NCI-H2171 (cell line): Measurements from ENCODE around the gene AKT2.
A peak's percentile ranks its signal among the peaks of the same experiment; 100 is the strongest.

Source experiments
- DNase-seq: peaks from one replicate; lab custom pipeline; 2025; lab: John Stamatoyannopoulos, UW

Gene AKT2

GRCh38 chr19:40273469-40274360 is 11.4 kb downstream of the AKT2 start:
- DNase-seq = peak; percentile 43

- DNase-seq = no peak
Measured at GRCh38 chr19:40272261-40272660, 12.9 kb downstream of the AKT2 start.

- DNase-seq = no peak
Measured at GRCh38 chr19:40271706-40272105, 13.4 kb downstream of the AKT2 start.

- peak; percentile 83 for DNase-seq
Measured at GRCh38 chr19:40270362-40271089, 14.6 kb downstream of the AKT2 start.

GRCh38 chr19:40269216-40269940 is 15.8 kb downstream of the AKT2 start:
- DNase-seq = no peak

- DNase-seq = no peak
Measured at GRCh38 chr19:40267601-40267997, 17.5 kb downstream of the AKT2 start.

GRCh38 chr19:40266912-40267600 is 18.1 kb downstream of the AKT2 start:
- DNase-seq = no peak

- DNase-seq = peak; percentile 51
Measured at GRCh38 chr19:40266119-40266518, 19.0 kb downstream of the AKT2 start.

- DNase-seq = no peak
Measured at GRCh38 chr19:40265763-40266099, 19.4 kb downstream of the AKT2 start.

GRCh38 chr19:40265055-40265762 is 19.9 kb downstream of the AKT2 start:
- DNase-seq = no peak

GRCh38 chr19:40264314-40265054 is 20.7 kb downstream of the AKT2 start:
- DNase-seq = no peak

GRCh38 chr19:40263440-40264313 is 21.5 kb downstream of the AKT2 start:
- no peak for DNase-seq

GRCh38 chr19:40262422-40262821 is 22.7 kb downstream of the AKT2 start:
- DNase-seq = peak; percentile 32

- no peak for DNase-seq
Measured at GRCh38 chr19:40261631-40262030, 23.5 kb downstream of the AKT2 start.

- DNase-seq = peak; percentile 17
Measured at GRCh38 chr19:40257096-40257517, 28.0 kb downstream of the AKT2 start.

- no peak for DNase-seq
Measured at GRCh38 chr19:40256512-40256911, 28.6 kb downstream of the AKT2 start.

- no peak for DNase-seq
Measured at GRCh38 chr19:40255619-40256166, 29.5 kb downstream of the AKT2 start.

GRCh38 chr19:40254714-40255418 is 30.3 kb downstream of the AKT2 start:
- DNase-seq = no peak

GRCh38 chr19:40253611-40254092 is 31.5 kb downstream of the AKT2 start:
- no peak for DNase-seq
